ENCODE results near the gene RFFL. TPM values are rescaled to one million over a fixed set of nuclear protein-coding genes. Genes with fewer than 3 reads are reported as not detected.

The RFFL gene
- polyA plus RNA-seq, 1 donor from 2014 or later: 6.6 TPM

DNA sequence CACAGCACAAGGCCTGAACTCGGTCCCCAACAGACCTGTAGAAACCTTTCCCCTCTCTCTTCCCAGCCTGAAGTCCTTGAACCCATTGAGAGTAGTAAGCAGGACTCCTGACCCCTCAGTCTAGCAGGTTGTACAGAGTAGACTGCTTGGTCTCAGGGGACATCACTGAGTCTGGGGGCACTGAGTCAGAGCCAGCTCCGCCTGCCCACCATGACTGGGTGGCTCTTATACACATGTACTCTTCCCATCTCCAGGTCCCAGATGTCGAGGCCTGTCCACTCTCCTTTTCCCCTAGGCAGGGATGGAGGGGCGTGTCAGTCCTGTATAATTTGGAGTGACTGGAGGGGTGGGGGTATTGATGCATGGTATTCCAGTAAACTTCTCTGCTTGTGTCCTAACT is 59.7 kb downstream of the RFFL start:
- no peaks in the 10 kb centered on the region for H3K36me3 ChIP-seq (ENCODE audit: insufficient read depth, low read length)
- no peak overlapping the region for H2AFZ ChIP-seq (ENCODE audit: low read depth, low read length)
- no peaks in the 10 kb centered on the region for H3K9me2 ChIP-seq (ENCODE audit: insufficient read depth, low read length)
- no peaks in the 10 kb centered on the region for H3K79me2 ChIP-seq (replicated peaks; ENCODE audit: insufficient read depth, low read length)
- H3K27me3 ChIP-seq (ENCODE audit: insufficient read depth, low read depth, low read length): no peaks in the 10 kb centered on the region
- no peaks in the 10 kb centered on the region for H3F3A ChIP-seq (ENCODE audit: insufficient read depth, low read length, poor library complexity, severe bottlenecking)
- no peak overlapping the region for H3K27ac ChIP-seq (ENCODE audit: low read length)
- H3K9ac ChIP-seq (ENCODE audit: low read length): no peak overlapping the region
- H3K9me3 ChIP-seq (ENCODE audit: low read length): no peaks in the 10 kb centered on the region
- H4K20me1 ChIP-seq (ENCODE audit: insufficient read depth): no peaks in the 10 kb centered on the region
- no peak overlapping the region for H3K4me2 ChIP-seq (ENCODE audit: low read length)
- TF ChIP-seq, protein P1, sequence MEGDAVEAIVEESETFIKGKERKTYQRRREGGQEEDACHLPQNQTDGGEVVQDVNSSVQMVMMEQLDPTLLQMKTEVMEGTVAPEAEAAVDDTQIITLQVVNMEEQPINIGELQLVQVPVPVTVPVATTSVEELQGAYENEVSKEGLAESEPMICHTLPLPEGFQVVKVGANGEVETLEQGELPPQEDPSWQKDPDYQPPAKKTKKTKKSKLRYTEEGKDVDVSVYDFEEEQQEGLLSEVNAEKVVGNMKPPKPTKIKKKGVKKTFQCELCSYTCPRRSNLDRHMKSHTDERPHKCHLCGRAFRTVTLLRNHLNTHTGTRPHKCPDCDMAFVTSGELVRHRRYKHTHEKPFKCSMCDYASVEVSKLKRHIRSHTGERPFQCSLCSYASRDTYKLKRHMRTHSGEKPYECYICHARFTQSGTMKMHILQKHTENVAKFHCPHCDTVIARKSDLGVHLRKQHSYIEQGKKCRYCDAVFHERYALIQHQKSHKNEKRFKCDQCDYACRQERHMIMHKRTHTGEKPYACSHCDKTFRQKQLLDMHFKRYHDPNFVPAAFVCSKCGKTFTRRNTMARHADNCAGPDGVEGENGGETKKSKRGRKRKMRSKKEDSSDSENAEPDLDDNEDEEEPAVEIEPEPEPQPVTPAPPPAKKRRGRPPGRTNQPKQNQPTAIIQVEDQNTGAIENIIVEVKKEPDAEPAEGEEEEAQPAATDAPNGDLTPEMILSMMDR (IDR thresholded peaks at IDR 0.05; ENCODE audit: poor library complexity, severe bottlenecking): no peak
- TF ChIP-seq RAD21 (conservative IDR thresholded peaks at IDR 0.05) (no peak), TAF1 (IDR thresholded peaks at IDR 0.05; ENCODE audit: low read depth) (no peak), MXI1 (conservative IDR thresholded peaks at IDR 0.05; ENCODE audit: poor library complexity, severe bottlenecking) (no peak), POLR2AphosphoS5 (IDR thresholded peaks at IDR 0.05) (no peak), SMC3 (conservative IDR thresholded peaks at IDR 0.05; ENCODE audit: poor library complexity) (no peak), EP300 (conservative IDR thresholded peaks at IDR 0.05; ENCODE audit: poor library complexity, severe bottlenecking) (no peak), EZH2 (IDR thresholded peaks at IDR 0.05; ENCODE audit: borderline replicate concordance, insufficient read depth, low read length, poor library complexity, severe bottlenecking) (no peak)
- TF ChIP-seq, protein P2, sequence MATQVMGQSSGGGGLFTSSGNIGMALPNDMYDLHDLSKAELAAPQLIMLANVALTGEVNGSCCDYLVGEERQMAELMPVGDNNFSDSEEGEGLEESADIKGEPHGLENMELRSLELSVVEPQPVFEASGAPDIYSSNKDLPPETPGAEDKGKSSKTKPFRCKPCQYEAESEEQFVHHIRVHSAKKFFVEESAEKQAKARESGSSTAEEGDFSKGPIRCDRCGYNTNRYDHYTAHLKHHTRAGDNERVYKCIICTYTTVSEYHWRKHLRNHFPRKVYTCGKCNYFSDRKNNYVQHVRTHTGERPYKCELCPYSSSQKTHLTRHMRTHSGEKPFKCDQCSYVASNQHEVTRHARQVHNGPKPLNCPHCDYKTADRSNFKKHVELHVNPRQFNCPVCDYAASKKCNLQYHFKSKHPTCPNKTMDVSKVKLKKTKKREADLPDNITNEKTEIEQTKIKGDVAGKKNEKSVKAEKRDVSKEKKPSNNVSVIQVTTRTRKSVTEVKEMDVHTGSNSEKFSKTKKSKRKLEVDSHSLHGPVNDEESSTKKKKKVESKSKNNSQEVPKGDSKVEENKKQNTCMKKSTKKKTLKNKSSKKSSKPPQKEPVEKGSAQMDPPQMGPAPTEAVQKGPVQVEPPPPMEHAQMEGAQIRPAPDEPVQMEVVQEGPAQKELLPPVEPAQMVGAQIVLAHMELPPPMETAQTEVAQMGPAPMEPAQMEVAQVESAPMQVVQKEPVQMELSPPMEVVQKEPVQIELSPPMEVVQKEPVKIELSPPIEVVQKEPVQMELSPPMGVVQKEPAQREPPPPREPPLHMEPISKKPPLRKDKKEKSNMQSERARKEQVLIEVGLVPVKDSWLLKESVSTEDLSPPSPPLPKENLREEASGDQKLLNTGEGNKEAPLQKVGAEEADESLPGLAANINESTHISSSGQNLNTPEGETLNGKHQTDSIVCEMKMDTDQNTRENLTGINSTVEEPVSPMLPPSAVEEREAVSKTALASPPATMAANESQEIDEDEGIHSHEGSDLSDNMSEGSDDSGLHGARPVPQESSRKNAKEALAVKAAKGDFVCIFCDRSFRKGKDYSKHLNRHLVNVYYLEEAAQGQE (IDR thresholded peaks at IDR 0.05; ENCODE audit: borderline replicate concordance): no peak
- no peak overlapping the region for H3K4me3 ChIP-seq (ENCODE audit: low read length)

DNA sequence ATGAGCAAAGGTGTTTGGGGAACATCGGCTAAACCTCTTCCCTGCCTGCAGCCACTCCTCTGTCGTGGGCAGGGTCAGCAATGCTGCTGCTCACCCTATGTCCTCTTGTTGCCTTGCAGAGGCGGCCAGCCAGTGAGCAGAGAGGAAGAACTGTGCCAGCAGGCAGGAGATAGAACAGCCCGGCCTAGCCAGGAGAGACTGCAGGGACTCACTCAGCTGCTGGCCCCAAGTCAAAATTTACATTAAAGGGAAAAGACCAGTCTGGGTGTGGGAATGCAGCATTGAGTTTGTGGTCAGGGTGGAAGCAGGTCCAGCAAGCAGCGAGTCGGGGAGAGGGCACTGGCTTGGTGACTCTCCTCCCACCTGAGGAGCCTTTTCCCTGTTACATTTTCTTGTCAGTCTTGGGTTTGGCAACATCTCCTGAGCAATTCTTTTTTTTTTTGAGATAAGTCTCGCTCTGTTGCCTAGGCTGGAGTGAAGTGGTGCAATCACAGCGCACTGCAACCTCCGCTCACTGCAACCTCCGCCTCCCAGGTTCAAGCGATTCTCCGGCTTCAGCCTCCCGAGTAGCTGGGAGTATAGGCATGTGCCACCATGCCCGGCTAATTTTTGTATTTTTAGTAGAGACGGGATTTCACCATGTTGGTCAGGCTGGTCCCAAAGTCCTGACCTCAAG is 60.5 kb downstream of the RFFL start:
- Histone ChIP-seq H3F3A (ENCODE audit: insufficient read depth, low read length, poor library complexity, severe bottlenecking) (no peaks in the 10 kb centered on the region), H3K9me2 (ENCODE audit: insufficient read depth, low read length) (no peaks in the 10 kb centered on the region), H3K27ac (ENCODE audit: low read length) (no peak overlapping the region), H3K4me2 (ENCODE audit: low read length) (no peak overlapping the region), H3K79me2 (replicated peaks; ENCODE audit: insufficient read depth, low read length) (no peaks in the 10 kb centered on the region), H3K4me3 (ENCODE audit: low read length) (no peak overlapping the region), H3K9ac (ENCODE audit: low read length) (no peak overlapping the region), H3K27me3 (ENCODE audit: insufficient read depth, low read depth, low read length) (no peaks in the 10 kb centered on the region), H3K9me3 (ENCODE audit: low read length) (no peaks in the 10 kb centered on the region), H2AFZ (ENCODE audit: low read depth, low read length) (no peak overlapping the region), H4K20me1 (ENCODE audit: insufficient read depth) (no peaks in the 10 kb centered on the region), H3K36me3 (ENCODE audit: insufficient read depth, low read length) (no peaks in the 10 kb centered on the region)
- TF ChIP-seq TAF1 (IDR thresholded peaks at IDR 0.05; ENCODE audit: low read depth) (no peak), MXI1 (conservative IDR thresholded peaks at IDR 0.05; ENCODE audit: poor library complexity, severe bottlenecking) (no peak)

All from neural cell (in vitro differentiated cells).